Stimulated activated CD4-positive, alpha-beta T cell treated with anti-CD3 and anti-CD28 coated beads, Interleukin-1b, Interleukin-23, amount 100 ng/mL, for 48 hours (primary cell): ENCODE data around the gene CEP78.
"Not testable (repeated sequence)": the region's sequence is repeated elsewhere in the genome, so short reads cannot be mapped to it uniquely, and the experiment has no call there.

ENCODE experiments used
- DNase-seq: peaks from one replicate; pipeline ENCODE4 v3.0.0-alpha.2; 2020

The CEP78 gene

DNA sequence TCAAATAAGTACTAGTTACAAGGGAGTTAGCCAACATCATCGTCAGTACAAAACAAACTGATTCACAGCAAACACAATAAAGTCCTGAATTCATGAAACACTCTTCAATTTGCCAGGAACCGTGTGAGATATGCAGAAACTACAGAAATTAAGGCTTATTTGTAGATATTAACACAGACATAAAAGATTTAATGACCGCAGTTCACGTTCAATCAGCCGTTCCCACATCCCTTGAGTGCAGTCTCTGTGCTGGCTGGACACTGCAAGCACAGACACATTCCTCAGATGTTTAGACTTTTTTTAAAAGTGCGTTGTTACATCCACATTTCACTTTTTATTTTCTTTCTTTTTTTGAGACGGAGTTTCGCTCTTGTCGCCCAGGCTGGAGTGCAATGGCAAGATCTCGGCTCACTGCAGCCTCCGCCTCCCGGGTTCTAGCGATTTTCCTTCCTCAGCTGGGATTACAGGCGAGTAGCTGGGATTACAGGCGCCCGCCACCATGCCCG, 566 bp upstream of the CEP78 start:
- DNase-seq = no peak

DNA sequence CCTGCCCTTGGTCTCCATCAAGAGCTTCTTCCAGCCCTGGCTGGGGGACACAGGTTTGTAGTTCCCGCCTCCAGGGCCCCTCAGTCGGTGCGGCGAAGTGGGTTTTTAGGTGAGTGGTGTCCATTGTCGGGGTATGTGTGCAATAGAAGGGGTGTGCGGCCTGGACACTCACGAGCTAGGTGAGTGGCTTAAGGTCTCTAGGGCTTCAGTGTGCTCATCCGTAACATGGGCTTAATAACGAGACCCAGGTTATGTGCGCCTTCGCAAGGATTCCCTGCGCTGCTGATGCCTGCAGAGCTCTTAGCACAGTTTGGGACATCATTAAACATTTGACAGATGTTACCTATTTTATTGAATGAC, 656 bp downstream of the CEP78 start:
- DNase-seq = no peak

- DNase-seq = no peak
Measured at GRCh38 chr9:78238046-78239038, 2.5 kb downstream of the CEP78 start.

- no peak for DNase-seq
Measured at GRCh38 chr9:78239506-78239905, 3.6 kb downstream of the CEP78 start.

- no peak for DNase-seq
Measured at GRCh38 chr9:78242041-78242440, 6.2 kb downstream of the CEP78 start.

DNA sequence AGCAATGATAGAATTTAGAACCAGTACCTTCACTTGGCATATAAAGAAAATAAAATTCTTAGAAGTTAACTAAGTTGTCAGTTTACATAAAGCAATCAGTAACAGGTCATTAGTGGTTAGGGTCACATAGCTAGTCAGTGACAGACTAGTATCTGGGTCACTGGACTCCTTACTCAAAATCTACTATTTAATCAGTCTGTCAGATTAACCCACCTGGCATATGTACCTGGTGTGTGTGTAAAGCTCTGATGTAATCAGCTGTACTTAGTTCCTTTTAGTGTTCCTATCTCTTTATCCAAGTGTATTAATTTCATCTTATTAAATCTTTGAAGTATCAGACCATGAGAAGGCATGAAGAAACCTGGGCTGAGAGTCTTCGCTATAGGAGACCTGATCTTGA, 7.3 kb downstream of the CEP78 start:
- no peak for DNase-seq

GRCh38 chr9:78245401-78245800, 9.5 kb downstream of the CEP78 start:
- no peak for DNase-seq

DNA sequence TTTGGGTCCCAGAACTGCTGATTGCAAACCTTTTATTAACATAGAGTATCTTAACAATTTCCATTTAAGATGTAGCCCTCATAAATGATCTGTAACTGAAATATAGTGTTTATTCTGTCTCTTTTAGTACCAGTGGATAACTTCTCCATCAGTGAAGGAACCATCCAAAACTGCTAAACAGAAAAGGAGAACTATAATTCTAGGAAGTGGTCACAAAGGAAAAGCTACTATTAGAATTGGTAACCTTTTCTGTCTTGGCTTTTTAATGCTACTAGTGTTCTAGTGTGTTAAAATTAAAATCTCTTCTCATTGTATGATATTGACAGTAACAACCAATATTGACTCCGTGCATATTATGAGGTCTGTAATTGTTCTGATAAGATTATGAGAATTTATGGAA, 12.8 kb downstream of the CEP78 start:
- DNase-seq = no peak

- DNase-seq = no peak
Measured at GRCh38 chr9:78249542-78249941, 13.7 kb downstream of the CEP78 start.

DNA sequence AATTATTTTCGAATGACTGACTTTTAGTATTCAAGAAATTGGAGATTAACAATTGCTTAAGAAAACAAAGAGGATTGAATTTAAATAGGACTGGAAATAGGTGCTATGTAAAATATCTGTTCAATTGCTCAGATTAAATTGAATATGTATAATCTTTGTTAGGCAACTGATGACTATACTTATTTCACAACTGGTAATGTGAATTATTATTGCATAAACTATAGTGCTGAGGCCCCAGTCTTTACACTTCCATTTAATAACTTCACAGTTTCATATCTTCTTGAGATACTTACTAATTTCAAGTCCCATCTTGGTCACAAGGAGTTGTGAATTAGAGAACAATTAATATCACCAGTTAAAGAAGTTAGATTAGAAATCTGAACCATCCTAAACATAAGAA, 16.7 kb downstream of the CEP78 start:
- DNase-seq = no peak

DNA sequence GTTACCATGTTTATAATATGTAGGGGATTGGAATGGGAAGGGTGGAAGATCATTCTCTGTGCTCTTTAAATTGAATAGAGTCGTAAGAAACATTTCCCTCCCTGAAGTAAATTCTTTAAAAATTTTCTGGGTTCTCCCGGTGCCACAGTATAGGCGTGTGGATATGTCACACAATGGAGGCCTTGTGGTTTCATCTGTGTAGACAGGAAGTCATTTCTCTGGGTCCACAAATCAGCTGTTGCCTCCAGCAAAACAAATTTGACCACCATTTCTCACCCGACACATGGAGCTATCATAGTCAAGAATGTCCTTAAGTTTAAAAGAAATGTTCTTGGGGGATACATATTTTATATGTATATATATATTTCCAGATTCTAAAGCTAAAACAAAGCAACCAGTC, 17.4 kb downstream of the CEP78 start:
- DNase-seq = no peak

DNA sequence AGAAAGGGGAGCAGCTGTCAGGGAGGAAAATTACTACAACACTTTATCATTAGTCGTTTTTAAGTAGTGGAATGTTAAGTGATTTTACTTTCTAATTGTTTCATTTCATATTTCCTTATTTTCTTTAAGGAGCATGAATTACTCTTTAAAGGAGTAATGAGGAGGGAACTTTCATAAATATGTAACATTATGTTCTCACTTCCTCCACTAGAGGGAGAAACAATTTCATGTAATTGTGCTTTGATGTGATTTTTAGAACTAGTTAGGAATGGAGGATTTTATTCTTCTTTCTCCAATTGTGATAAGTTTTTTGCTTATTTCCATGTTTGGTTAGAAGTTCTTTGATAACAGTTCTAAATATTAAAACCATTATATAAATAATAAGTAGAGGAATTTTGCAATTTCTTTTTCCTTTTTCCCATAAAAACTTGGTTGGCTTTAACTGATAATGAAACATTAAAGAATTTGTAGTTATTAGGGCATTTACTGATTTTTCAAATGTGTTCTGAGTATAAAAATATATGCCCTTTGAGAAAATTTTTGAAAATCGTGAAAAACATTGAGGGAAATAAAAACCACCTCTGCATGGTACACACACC, 25.6 kb downstream of the CEP78 start:
- no peak for DNase-seq

- no peak for DNase-seq
Measured at GRCh38 chr9:78262655-78263054, 26.8 kb downstream of the CEP78 start.

GRCh38 chr9:78267889-78268288, 32.0 kb downstream of the CEP78 start:
- DNase-seq = no peak

- DNase-seq = no peak
Measured at GRCh38 chr9:78269784-78270183, 33.9 kb downstream of the CEP78 start.

DNA sequence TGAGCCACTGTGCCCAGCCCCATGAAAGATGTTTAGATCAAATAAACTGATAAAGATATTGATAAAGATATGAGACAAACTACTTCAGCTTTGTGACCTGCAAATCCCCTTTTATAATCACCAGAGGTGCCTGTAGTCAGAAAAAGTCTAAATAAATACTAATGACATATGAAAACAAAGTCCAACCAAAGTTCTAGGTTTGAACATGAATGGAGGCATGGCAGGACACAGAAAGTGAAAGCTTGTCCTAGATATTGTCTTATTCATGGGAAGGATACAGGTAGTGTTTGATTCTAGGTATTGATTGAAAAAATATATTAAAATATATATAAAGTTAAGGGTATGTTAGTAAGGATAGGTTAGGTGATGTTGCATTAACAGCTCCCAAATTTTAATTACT, 36.4 kb downstream of the CEP78 start:
- DNase-seq = no peak

GRCh38 chr9:78273761-78274160, 37.9 kb downstream of the CEP78 start:
- no peak for DNase-seq

- no peak for DNase-seq
Measured at GRCh38 chr9:78278177-78278777, 42.4 kb downstream of the CEP78 start.

GRCh38 chr9:78278801-78279200, 42.9 kb downstream of the CEP78 start:
- no peak for DNase-seq

DNA sequence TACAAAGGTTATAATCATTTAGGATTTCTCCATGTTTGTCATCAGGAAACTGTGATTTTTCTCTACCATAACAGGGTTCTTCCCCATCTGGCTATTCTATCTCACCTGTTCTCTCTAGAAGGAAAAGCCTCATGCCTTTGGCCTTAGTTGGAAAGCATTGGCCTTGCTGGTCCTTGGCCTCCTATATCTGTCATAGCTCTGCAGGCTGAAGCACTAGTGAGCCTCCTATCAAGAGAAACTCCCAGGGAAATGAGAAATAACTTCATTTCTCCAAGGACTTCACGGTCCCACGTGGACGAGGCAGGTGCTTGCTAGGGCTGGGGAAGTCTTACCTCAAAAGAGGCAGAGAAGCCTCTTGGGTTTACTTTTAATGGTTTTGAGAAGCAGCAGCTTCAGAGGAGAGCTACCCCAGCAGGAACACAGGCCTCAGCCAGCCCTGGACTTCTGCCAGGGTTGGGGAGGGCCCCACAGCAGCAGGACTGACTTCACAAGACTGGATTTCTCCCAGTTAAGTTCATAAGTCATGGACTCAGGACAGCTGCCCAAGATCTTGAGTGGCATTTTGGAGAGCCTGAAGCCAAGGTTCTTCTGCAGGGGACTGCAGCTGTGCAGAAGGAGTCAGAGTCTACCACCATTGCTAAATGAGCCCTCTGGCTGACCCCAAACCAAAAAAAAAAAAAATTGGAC, 45.2 kb downstream of the CEP78 start:
- DNase-seq = no peak

GRCh38 chr9:78284181-78284580, 48.3 kb downstream of the CEP78 start:
- DNase-seq = not testable (repeated sequence)

GRCh38 chr9:78286125-78286524, 50.2 kb downstream of the CEP78 start:
- DNase-seq = no peak

GRCh38 chr9:78286946-78287388, 51.1 kb downstream of the CEP78 start:
- DNase-seq = no peak
